Neural progenitor cell (in vitro differentiated cells): ENCODE data around the gene AVEN.

Source experiments
- EZH2 ChIP-seq: fragments of 200-600 bp; sonication (generic); IDR thresholded peaks from 2 replicates; pipeline ENCODE4 v1.6.1; 2017; ENCODE audit warnings: antibody characterized with exemption, mild to moderate bottlenecking, moderate library complexity
- TF ChIP-seq, protein P1 (sequence below): fragments of 200-600 bp; sonication (generic); IDR thresholded peaks from 2 replicates; pipeline ENCODE4 v1.5.1; 2017; ENCODE audit warnings: antibody characterized with exemption, mild to moderate bottlenecking

DNA sequence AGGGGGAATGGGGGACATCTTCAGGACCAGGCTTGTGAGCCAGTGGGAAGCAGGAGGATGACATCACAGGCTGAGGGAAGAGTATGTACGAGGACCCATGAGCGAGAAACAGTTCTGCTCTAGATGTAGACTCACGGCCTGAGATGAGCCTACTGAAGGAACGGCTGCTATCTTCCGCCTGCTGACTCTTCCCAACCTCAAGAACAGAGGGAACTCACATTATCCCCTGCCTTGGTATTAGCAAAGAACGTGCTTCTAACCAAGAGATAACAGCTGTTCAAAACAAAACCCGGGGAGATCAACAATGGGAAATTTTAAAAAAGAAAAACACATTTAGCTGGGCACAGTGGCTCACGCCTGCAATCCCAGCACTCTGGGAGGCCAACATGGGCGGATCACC lies 25.3 kb downstream of the AVEN start:
- TF ChIP-seq EZH2 = no peak
- TF ChIP-seq, protein P1, sequence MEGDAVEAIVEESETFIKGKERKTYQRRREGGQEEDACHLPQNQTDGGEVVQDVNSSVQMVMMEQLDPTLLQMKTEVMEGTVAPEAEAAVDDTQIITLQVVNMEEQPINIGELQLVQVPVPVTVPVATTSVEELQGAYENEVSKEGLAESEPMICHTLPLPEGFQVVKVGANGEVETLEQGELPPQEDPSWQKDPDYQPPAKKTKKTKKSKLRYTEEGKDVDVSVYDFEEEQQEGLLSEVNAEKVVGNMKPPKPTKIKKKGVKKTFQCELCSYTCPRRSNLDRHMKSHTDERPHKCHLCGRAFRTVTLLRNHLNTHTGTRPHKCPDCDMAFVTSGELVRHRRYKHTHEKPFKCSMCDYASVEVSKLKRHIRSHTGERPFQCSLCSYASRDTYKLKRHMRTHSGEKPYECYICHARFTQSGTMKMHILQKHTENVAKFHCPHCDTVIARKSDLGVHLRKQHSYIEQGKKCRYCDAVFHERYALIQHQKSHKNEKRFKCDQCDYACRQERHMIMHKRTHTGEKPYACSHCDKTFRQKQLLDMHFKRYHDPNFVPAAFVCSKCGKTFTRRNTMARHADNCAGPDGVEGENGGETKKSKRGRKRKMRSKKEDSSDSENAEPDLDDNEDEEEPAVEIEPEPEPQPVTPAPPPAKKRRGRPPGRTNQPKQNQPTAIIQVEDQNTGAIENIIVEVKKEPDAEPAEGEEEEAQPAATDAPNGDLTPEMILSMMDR = no peak
